Activated CD8-positive, alpha-beta memory T cell treated with anti-CD3 and anti-CD28 coated beads, Interleukin-2, amount 50 U/mL, for 48 hours (primary cell): ENCODE measurements around the gene DNAJB2.
"Not testable (repeated sequence)": the region's sequence is repeated elsewhere in the genome, so short reads cannot be mapped to it uniquely, and the experiment has no call there.

Experiments
- DNase-seq: peaks from one replicate; pipeline ENCODE4 v3.0.0-alpha.2; 2020

The DNAJB2 gene

GRCh38 chr2:219286436-219287115 is 7.4 kb downstream of the DNAJB2 start:
- no peak for DNase-seq

DNA sequence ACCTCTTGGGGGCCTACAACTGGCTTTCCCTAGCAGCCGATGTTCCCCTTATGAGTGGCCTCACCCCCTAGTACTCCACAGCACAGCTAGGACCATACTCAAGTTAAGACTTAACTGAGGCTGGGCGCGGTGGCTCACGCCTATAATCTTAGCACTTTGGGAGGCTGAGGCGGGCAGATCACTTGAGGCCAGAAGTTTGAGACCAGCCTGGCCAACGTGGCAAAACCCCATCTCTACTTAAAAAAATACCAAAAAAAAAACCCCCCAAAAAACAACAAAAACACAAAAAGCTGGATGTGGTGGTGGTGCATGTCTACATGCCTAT is 7.9 kb downstream of the DNAJB2 start:
- DNase-seq = not testable (repeated sequence)

GRCh38 chr2:219287580-219288265 is 8.6 kb downstream of the DNAJB2 start:
- DNase-seq = no peak

GRCh38 chr2:219289195-219289536 is 10.0 kb downstream of the DNAJB2 start:
- no peak for DNase-seq

DNA sequence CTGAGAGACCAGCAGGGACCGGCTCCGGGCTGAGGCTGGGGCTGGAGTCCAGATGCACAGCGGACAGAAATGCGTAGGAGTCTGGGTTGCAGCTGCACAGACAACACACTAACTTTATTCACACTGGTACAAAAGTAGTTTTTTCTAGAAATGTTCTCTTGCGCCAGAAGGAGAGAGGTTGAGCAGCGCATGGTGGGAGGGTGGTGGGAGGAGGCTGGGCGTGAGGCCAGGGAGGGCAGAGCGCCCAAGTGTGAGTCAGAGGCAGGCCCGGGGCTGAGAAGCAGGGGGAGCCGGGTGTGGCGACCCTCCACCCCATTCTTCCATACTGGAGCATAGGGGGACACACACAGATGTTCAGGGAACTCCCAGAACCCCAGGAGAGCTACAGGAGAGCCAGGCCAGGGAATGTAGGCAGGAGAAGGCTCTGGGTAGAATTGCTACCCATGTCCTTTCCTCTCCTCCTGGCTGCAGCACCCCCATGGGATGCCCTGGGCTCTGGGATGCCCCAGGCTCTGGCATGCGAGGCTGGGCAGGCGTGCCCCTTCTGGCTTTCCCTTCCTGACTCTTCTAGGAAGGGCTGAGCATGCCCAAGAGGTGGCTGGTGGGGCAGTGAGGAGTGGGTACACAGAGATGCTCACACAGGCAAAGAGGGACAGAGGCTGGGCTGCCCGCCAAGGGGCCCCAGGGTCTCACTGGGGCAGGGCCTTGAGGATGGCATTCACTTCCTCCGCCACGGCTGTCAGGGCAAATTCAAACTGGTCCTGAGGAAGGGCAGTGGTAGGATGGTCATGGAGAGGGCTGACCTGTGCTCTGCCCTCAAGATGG is 10.6 kb downstream of the DNAJB2 start:
- DNase-seq = no peak

DNA sequence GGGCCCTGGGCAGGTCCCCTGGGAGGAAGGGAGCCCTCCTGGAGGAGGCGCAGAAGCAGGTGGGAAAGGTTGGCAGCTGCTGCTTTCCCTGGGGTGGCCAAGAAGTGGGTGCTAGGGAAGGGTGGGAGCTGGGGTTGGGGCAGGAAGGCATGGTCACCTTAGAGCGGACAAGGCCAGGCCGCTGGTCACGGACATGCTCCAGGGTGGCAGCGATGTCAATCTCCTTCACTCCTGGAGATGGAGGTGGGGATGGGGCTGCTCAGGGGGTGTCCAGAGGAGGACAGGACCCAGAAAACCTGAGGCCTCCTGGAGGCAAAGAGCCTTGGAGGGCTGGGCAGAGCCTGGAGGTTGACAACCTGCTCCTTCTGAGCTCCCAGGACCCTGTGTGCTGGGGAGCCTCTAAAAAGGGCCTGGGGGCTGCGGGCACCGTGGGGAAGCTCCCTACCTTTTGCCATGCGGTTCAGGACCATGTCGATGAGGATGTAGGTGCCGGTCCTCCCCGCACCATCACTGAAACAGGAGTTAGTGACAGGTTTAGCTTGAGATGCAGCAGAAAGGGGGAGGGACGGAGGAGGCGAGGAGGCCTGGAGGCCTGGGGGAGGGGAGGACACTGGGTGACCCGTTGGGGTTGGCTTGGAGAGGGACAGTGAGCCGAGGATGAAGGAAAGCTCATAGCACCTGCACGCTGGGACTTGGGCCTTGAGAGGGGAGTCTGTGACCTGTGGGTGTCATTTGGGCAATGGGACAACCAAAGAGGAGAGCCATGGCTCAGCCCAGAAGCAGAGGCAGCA is 11.4 kb downstream of the DNAJB2 start:
- no peak for DNase-seq

GRCh38 chr2:219291394-219291793 is 12.2 kb downstream of the DNAJB2 start:
- DNase-seq = no peak

DNA sequence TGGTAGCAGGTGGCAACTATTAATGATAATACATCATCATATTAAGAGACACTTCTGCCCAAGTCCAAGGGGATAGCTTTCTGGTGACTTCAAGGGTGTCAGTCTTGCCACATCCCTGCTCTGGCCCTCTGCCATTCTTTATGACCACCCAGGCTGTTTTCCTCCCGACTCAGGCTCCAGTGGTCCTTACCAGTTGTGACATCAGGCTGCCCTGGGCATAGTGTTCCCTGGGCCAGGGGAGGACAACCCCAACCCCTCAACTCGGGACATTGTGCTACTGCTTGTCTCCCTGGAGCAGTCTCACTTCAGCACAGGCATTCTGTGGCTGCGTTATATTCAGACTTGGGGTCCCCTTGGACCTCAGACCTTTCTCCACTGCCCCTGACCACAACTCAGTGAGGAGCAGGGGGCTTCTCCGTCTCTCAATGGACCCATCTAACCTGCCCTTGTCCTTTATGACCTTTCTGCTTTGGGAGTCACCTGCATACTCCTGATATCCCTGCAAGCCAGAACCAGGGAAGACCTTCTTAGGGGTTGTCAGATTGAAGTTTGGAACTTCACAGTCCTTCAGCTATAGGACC is 12.8 kb downstream of the DNAJB2 start:
- DNase-seq = no peak

GRCh38 chr2:219292616-219293015 is 13.4 kb downstream of the DNAJB2 start:
- peak; percentile 44 for DNase-seq

DNA sequence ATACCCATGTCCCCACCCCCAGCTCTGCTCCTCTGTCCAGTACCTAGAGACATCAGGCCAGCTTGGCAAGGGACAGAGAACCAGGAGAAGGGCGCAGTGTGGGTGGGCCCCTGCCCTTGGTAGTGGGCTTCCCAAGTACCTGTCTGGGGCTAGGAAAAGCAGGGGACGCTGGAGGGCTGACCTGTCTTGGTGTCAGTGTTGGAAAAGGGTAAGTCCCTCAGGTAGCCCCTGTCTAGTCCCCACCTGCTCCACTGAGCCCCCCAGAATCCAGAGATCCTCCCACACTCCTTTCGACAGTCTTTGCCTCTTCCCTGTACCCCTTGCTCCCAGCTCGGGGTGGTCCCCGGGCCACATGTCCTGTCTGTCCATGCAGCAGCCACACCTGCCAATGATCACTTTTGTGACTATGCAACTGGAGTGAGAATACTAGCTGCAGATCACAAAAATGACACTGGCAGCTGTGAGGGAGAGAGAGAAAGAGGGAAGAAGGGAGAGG is 14.6 kb downstream of the DNAJB2 start:
- DNase-seq = peak; percentile 54

DNA sequence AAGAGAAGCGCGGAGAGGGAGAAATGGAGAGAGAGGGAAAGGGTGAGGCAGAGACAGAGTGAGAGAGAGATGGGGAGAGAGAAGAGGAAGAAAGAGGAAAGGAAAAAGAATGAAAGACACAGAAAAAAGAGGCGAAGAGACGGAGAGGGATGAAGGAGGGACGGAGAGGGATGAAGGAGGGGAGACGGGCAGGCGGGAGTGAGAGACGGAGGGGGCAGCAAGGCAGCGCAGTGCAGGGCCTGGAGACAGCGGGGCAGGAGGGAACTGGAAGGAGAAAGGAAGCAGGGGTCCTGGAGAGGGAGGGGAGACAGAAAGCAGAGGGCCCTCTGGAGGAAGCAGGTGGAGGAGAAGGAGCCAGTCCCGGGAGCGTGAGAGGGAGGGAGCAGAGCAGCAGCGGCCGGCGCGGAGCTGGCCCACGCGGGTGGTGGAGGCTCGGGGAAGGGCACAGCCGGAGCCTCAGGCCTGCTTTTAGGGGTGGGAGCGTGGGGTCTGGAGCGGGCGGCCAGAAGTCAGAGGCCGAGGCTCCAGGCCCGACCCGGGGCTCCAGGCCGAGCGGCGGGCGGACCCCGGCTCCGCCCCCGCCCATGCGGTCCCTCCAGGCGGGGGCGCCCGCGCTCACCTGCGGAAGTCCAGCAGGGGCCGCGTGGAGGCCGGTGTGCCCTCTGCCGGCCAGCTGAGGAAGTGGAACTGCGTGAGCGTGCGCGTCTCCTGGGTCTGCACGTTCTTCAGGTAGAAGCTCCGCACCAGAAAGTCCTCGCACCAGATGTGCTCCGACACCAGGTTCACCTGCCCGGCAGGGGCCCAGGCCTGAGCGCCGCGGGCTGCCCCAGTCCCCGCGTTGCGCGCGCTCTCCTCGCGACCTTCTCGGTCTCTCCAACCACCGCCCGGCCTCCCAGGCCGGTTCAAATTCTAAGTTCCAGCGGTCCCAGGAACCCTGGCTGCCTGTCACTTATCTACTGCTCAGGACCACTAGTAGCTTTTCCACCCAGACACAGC is 15.5 kb downstream of the DNAJB2 start:
- DNase-seq = peak; percentile 94

DNA sequence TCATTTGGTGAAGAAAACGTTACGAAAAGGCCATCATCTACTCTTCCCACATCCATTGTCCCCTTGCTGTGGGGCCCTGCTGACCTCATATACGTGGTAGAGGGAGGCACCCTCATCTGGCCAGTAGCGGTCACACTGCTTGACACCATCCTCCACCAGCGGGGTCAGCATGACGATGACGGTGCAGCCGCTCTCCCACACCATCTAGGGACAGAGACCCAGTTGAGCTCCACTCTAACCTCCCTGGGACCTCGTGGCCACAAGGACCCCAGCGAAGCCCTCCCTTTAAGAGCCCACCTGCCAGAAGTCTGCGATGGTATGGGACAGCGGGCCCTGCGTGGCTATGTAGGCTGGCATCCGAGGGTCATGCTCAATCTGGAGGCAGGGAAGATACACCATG is 17.0 kb downstream of the DNAJB2 start:
- DNase-seq = peak; percentile 48

GRCh38 chr2:219296631-219297391 is 17.6 kb downstream of the DNAJB2 start:
- DNase-seq = no peak

- peak; percentile 50 for DNase-seq
Measured at GRCh38 chr2:219297766-219298456, 18.7 kb downstream of the DNAJB2 start.

DNA sequence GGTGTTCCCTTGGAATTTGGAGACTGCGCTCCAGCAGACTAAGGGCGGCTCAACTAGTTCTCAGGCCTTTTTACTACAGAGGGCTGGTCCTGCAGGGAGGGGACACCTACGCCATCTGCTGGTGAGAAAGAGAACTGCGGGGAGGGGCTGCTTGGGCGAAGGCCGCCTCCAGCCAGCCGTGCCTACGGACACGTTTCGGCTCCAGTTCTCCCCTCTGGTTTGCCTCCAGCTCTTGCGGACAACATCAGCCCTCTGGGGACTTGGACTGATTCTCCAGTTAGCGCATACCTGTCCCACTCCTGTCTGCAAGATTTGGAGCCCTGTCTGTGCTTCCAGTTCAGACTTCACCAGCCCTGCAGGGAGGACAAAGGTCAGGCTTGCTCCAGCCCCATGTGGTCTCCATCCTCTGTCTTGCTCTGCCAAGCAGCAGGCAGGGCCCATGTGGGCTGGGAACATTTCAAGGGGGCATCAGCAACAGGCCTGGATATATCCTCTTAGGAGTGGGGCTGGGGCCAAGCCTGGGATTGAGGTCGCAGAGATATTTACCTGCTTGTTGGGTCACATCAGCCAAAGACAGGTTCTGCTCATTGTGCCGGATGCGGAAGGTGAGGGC is 19.7 kb downstream of the DNAJB2 start:
- peak; percentile 99 for DNase-seq

- peak; percentile 52 for DNase-seq
Measured at GRCh38 chr2:219299372-219299760, 20.2 kb downstream of the DNAJB2 start.

- DNase-seq = peak; percentile 44
Measured at GRCh38 chr2:219300022-219300421, 20.9 kb downstream of the DNAJB2 start.

- peak; percentile 40 for DNase-seq
Measured at GRCh38 chr2:219302412-219302968, 23.3 kb downstream of the DNAJB2 start.

GRCh38 chr2:219304223-219304622 is 25.1 kb downstream of the DNAJB2 start:
- DNase-seq = no peak
